Neuron (in vitro differentiated cells): ENCODE data around the gene MACF1.
"Not testable (repeated sequence)": the region's sequence is repeated elsewhere in the genome, so short reads cannot be mapped to it uniquely, and the experiment has no call there.

Source experiments
- H2AFZ ChIP-seq: one replicate; pipeline ENCODE4 v1.6.1; 2013; ENCODE audit warnings: low read depth, mild to moderate bottlenecking, inconsistent platforms, low read length, moderate library complexity
- H3K27me3 ChIP-seq: one replicate; pipeline ENCODE4 v1.6.1; 2013; ENCODE audit warnings: low read length; ENCODE audit not compliant: insufficient read depth
- H3K36me3 ChIP-seq: one replicate; pipeline ENCODE4 v1.6.1; 2013; ENCODE audit warnings: low read length; ENCODE audit not compliant: insufficient read depth
- H3K4me1 ChIP-seq: one replicate; pipeline ENCODE4 v1.6.1; 2013; ENCODE audit warnings: low read length; ENCODE audit not compliant: insufficient read depth
- H3K4me3 ChIP-seq: 2 replicates; pipeline ENCODE4 v1.5.1; 2013; ENCODE audit warnings: mild to moderate bottlenecking, low read length, moderate library complexity
- H3K9me3 ChIP-seq: one replicate; pipeline ENCODE4 v1.6.1; 2013; ENCODE audit warnings: low read length

The MACF1 gene

GRCh38 chr1:39524591-39525365 lies 320.3 kb downstream of the MACF1 start:
- Histone ChIP-seq H2AFZ (no peak overlapping the region), H3K27me3 (no peaks in the 10 kb centered on the region), H3K4me3 (no peak overlapping the region), H3K9me3 (no peaks in the 10 kb centered on the region), H3K36me3 (peaks cover 12% of the 10 kb centered on the region), H3K4me1 (peaks cover 2% of the 10 kb centered on the region)

GRCh38 chr1:39525366-39526165 lies 321.1 kb downstream of the MACF1 start:
- Histone ChIP-seq H3K4me1 (peaks cover 2% of the 10 kb centered on the region), H2AFZ (no peak overlapping the region), H3K27me3 (no peaks in the 10 kb centered on the region), H3K4me3 (no peak overlapping the region), H3K9me3 (no peaks in the 10 kb centered on the region), H3K36me3 (peaks cover 15% of the 10 kb centered on the region)

DNA sequence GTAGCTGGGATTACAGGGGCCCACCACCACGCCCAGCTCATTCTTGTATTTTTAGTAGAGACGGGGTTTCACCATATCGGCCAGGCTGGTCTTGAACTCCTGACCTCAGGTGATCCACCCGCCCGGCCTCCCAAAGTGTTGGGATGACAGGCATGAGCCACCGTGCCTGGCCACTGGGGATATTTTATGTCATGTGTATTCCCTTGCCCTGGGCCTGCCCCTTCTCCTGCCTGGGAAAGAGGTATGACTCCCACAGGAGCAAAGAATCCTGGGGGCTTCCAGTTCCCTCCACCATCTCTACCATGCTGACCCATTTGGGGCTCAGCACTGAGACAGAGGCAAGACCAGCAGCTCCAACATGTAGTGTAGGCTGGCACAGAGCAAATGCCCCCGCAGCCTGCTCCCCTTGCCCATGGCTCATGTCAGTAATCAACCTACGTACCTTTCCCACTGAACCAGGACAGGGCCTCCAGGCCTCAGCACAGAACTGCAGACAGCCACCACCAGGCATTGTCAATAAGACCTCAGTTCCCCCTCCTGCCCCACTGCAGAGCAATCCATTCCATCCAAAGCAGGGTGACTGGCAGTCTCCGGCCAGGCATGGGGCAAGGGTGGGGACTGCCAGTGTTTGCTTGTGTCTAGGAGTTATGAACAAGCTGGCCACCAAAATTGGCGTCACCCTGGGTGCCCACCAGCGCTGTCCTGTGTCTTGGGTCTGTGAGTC lies 322.1 kb downstream of the MACF1 start:
- Histone ChIP-seq H3K36me3 (peaks cover 24% of the 10 kb centered on the region), H3K27me3 (no peaks in the 10 kb centered on the region), H2AFZ (no peak overlapping the region), H3K9me3 (no peaks in the 10 kb centered on the region), H3K4me1 (peaks cover 2% of the 10 kb centered on the region), H3K4me3 (no peak overlapping the region)

GRCh38 chr1:39527190-39527579 lies 322.7 kb downstream of the MACF1 start:
- H3K4me1 ChIP-seq, H3K4me3 ChIP-seq, H3K27me3 ChIP-seq, H2AFZ ChIP-seq, H3K9me3 ChIP-seq: not testable (repeated sequence)
- peaks cover 30% of the 10 kb centered on the region for H3K36me3 ChIP-seq

- Histone ChIP-seq H3K9me3 (no peaks in the 10 kb centered on the region), H3K4me3 (no peak overlapping the region), H3K36me3 (peaks cover 35% of the 10 kb centered on the region), H3K27me3 (no peaks in the 10 kb centered on the region), H3K4me1 (peaks cover 1% of the 10 kb centered on the region), H2AFZ (no peak overlapping the region)
These were observed 323.6 kb downstream of the MACF1 start for GRCh38 chr1:39528082-39528481.

DNA sequence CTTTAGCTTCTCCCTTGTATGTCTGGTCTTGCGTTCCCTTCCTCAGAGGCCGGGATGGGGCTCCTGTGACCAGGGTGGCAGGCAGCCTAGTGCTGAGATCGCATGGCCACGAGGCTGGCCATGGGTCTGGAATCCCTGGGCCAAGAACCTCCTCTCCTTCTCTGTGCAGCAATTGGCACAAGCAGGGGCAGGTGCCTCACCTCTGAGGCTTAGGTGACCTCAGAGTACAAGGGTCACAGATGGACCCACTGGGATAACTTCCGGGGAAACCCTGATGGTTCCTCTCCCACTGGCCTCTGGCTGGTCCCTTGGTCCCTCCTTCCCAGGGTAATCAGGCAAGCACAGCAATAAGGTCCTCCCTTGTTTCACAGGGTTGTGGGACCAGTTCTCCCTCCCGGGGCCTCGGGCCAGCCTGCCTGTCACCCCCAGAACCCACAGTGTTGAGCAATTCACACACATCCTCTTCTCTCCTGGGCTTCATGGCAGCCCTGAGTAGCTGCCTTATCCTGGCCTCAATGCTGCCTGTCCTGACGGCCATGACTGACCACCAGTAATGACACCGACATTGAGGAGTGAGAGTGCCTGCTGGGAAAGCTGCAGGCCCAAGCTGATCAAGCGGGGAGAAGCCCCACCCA lies 325.5 kb downstream of the MACF1 start:
- Histone ChIP-seq H3K4me1 (no peaks in the 10 kb centered on the region), H2AFZ (no peak overlapping the region), H3K4me3 (no peak overlapping the region), H3K36me3 (peaks cover 39% of the 10 kb centered on the region), H3K9me3 (no peaks in the 10 kb centered on the region), H3K27me3 (no peaks in the 10 kb centered on the region)

GRCh38 chr1:39531526-39531925 lies 327.0 kb downstream of the MACF1 start:
- no peak overlapping the region for H3K4me3 ChIP-seq
- H3K36me3 ChIP-seq = peaks cover 48% of the 10 kb centered on the region
- H2AFZ ChIP-seq = no peak overlapping the region
- H3K27me3 ChIP-seq = no peaks in the 10 kb centered on the region
- no peaks in the 10 kb centered on the region for H3K4me1 ChIP-seq
- no peaks in the 10 kb centered on the region for H3K9me3 ChIP-seq

DNA sequence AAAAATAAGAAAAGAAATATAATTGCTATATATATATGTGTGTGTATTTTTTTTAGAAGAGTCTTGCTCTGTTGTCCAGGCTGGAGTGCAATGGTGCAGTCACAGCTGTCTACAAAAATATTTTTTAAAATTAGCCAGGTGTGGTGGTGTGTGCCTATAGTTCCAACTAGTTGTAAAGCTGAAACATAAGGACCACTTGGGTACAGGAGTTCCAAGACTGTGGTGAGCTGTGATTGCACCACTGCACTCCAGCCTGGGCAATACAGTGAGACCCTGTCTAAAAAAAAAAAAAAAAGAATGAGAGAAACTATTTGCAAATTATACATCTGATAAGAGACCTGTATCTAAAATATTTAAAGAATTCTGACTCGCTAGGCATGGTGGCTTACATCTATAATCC lies 328.9 kb downstream of the MACF1 start:
- Histone ChIP-seq H2AFZ (no peak overlapping the region), H3K36me3 (peaks cover 50% of the 10 kb centered on the region), H3K9me3 (no peaks in the 10 kb centered on the region), H3K27me3 (no peaks in the 10 kb centered on the region), H3K4me1 (no peaks in the 10 kb centered on the region), H3K4me3 (no peak overlapping the region)
